ENCODE results near the gene GABRR1. TPM values are rescaled to one million over a fixed set of nuclear protein-coding genes. Genes with fewer than 3 reads are reported as not detected.

The GABRR1 gene
- total and polyA plus RNA-seq, 2 of the 13 experiments (the other 11 are each of a cell fraction or from before 2014, with no cell fraction given), result not detected

- no peaks in the 10 kb centered on the region for H4K20me1 ChIP-seq (ENCODE audit: insufficient read depth, low read length)
- ChIA-PET POLR2A (no interaction called here), CTCF (ENCODE audit: low intra/inter-chr PET ratio, low total read pairs) (no interaction called here)
- no peaks in the 10 kb centered on the region for H3K27me3 ChIP-seq (ENCODE audit: control insufficient read depth in 1 of 2, insufficient read depth in 2 of 2, low read length in 2 of 2)
- 39% methylated on average over 5 of the region's 5 CpGs for WGBS (ENCODE audit: low lambda C conversion rate)
- no peak overlapping the region for H3K4me2 ChIP-seq (ENCODE audit: low read depth, low read length)
- no peak overlapping the region for H3K9ac ChIP-seq (ENCODE audit: insufficient read depth, low read depth, low read length)
- no peaks in the 10 kb centered on the region for H3K4me1 ChIP-seq (ENCODE audit: insufficient read depth, low read length)
- H3K4me3 ChIP-seq (replicated peaks in 1 of 3; ENCODE audit: insufficient read depth in 1 of 3, low read depth in 2 of 3, low read length in 3 of 3), result no peak overlapping the region
- intact Hi-C loops (cut with micrococcal nuclease; ENCODE audit: unreplicated experiment) (no loop called here), in situ Hi-C loops (cut with HindIII; ENCODE audit: extremely low pct_ligation_motif_present, low pct_unique_long_range_greater_than_20kb) (no loop called here)
- no peaks in the 10 kb centered on the region for H3K36me3 ChIP-seq (replicated peaks in 1 of 2; ENCODE audit: control insufficient read depth in 1 of 2, insufficient read depth in 2 of 2, low read length in 2 of 2)
- no peak for DNase-seq (ENCODE audit: low spot score)
- ATAC-seq, result no peak
- no peaks in the 10 kb centered on the region for H3K79me2 ChIP-seq (ENCODE audit: insufficient read depth, low read length)
- no peak overlapping the region for H2AFZ ChIP-seq (ENCODE audit: low read length)
- H3K27ac ChIP-seq (ENCODE audit: extremely low read length, insufficient read depth, low read length), result no peak overlapping the region
- BruUV-seq (replicated peaks), result no TSS peak
- FAIRE-seq, result no peak
- no peaks in the 10 kb centered on the region for H3K9me3 ChIP-seq (ENCODE audit: low read length)
- TF ChIP-seq ATF7 (IDR thresholded peaks at IDR 0.05) (no peak), ATF7 (CRISPR knock-in tag; IDR thresholded peaks at IDR 0.05) (no peak), NFE2 (CRISPR knock-in tag; IDR thresholded peaks at IDR 0.05) (no peak), NFATC3 (CRISPR knock-in tag; IDR thresholded peaks at IDR 0.05) (no peak), NAIF1 (CRISPR knock-in tag; IDR thresholded peaks at IDR 0.05; ENCODE audit: borderline replicate concordance) (no peak), HNRNPH1 (optimal IDR thresholded peaks at IDR 0.05; ENCODE audit: low read depth, low read length) (no peak), CEBPZ (IDR thresholded peaks at IDR 0.05; ENCODE audit: low read length) (no peak), DMTF1 (CRISPR knock-in tag; IDR thresholded peaks at IDR 0.05) (no peak), CBX1 (IDR thresholded peaks at IDR 0.05; ENCODE audit: low read depth) (no peak), ZZZ3 (CRISPR knock-in tag; IDR thresholded peaks at IDR 0.05; ENCODE audit: borderline replicate concordance) (no peak)
- TF ChIP-seq, protein P1, sequence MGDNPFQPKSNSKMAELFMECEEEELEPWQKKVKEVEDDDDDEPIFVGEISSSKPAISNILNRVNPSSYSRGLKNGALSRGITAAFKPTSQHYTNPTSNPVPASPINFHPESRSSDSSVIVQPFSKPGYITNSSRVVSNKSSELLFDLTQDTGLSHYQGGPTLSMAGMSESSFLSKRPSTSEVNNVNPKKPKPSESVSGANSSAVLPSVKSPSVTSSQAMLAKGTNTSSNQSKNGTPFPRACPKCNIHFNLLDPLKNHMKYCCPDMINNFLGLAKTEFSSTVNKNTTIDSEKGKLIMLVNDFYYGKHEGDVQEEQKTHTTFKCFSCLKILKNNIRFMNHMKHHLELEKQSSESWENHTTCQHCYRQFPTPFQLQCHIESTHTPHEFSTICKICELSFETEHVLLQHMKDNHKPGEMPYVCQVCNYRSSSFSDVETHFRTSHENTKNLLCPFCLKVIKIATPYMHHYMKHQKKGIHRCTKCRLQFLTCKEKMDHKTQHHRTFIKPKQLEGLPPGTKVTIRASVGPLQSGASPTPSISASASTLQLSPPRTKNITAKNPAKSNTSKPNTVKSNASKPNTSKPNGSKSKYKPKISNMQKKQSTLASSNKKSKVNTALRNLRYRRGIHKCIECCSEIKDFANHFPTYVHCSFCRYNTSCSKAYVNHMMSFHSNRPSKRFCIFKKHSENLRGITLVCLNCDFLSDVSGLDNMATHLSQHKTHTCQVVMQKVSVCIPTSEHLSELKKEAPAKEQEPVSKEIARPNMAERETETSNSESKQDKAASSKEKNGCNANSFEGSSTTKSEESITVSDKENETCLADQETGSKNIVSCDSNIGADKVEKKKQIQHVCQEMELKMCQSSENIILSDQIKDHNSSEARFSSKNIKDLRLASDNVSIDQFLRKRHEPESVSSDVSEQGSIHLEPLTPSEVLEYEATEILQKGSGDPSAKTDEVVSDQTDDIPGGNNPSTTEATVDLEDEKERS (CRISPR knock-in tag; IDR thresholded peaks at IDR 0.05), result no peak
- TF ChIP-seq, protein P2, sequence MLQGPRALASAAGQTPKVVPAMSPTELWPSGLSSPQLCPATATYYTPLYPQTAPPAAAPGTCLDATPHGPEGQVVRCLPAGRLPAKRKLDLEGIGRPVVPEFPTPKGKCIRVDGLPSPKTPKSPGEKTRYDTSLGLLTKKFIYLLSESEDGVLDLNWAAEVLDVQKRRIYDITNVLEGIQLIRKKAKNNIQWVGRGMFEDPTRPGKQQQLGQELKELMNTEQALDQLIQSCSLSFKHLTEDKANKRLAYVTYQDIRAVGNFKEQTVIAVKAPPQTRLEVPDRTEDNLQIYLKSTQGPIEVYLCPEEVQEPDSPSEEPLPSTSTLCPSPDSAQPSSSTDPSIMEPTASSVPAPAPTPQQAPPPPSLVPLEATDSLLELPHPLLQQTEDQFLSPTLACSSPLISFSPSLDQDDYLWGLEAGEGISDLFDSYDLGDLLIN (CRISPR knock-in tag; IDR thresholded peaks at IDR 0.05; ENCODE audit: borderline replicate concordance), result no peak
- TF ChIP-seq, protein P3, sequence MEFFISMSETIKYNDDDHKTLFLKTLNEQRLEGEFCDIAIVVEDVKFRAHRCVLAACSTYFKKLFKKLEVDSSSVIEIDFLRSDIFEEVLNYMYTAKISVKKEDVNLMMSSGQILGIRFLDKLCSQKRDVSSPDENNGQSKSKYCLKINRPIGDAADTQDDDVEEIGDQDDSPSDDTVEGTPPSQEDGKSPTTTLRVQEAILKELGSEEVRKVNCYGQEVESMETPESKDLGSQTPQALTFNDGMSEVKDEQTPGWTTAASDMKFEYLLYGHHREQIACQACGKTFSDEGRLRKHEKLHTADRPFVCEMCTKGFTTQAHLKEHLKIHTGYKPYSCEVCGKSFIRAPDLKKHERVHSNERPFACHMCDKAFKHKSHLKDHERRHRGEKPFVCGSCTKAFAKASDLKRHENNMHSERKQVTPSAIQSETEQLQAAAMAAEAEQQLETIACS (CRISPR knock-in tag; IDR thresholded peaks at IDR 0.05), result no peak
These were observed 4.7 kb downstream of the GABRR1 start for GRCh38 chr6:89212472-89212871.
